PC-3 (cell line): ENCODE measurements around the gene GORASP1. TPM values are rescaled to one million over a fixed set of nuclear protein-coding genes. Genes with fewer than 3 reads are reported as not detected.

Source experiments
- ATAC-seq: fragments of 200-7000 bp; cut with Tn5 transposase; 2 replicates; pipeline ENCODE4 v1.9.1; 2020; ENCODE audit warnings: mild to moderate bottlenecking, moderate library complexity
- BruUV-seq: library from RNA; stranded (reverse); fragments of 400-500 nt; replicated peaks from 2 replicates; lab custom pipeline; 2021; lab: Mats Ljungman, UMichigan
- CTCF ChIA-PET: fragments of 300-600 bp; sonication (Branson Sonifier 250); formaldehyde crosslinking; loops from one replicate; lab custom pipeline; 2022; ENCODE audit warnings: antibody characterized with exemption; lab: Charles Lee
- POLR2A ChIA-PET: fragments of 300-600 bp; sonication (Branson Sonifier 250); formaldehyde crosslinking; loops from one replicate; lab custom pipeline; 2022; ENCODE audit warnings: antibody characterized with exemption; ENCODE audit not compliant: unreplicated experiment; lab: Charles Lee
- DNase-seq: peaks from one replicate; pipeline ENCODE4 v3.0.0-alpha.2; 2015
- H2AFZ ChIP-seq: fragments of 300-600 bp; sonication (generic); 2 replicates; pipeline ENCODE4 v1.6.0; 2016; ENCODE audit warnings: antibody characterized with exemption, low read length
- H3F3A ChIP-seq: fragments of 300-600 bp; sonication (generic); one replicate; pipeline ENCODE4 v1.6.0; 2017; ENCODE audit warnings: antibody characterized with exemption, low read length, control low read depth, mild to moderate bottlenecking; ENCODE audit not compliant: unreplicated experiment
- H3K27ac ChIP-seq: fragments of 300-600 bp; sonication (generic); 2 replicates; pipeline ENCODE4 v1.5.1; 2016; ENCODE audit warnings: mild to moderate bottlenecking, low read length
- H3K27me3 ChIP-seq: fragments of 300-600 bp; sonication (generic); 2 replicates; pipeline ENCODE4 v1.6.1; 2016; ENCODE audit warnings: low read length, mixed read lengths
- H3K36me3 ChIP-seq: fragments of 300-600 bp; sonication (generic); 2 replicates; pipeline ENCODE4 v1.6.1; 2016; ENCODE audit warnings: low read depth, mixed run types, low read length, mixed read lengths
- H3K4me1 ChIP-seq: fragments of 300-600 bp; sonication (generic); 2 replicates; pipeline ENCODE4 v1.5.1; 2016; ENCODE audit warnings: low read length; ENCODE audit not compliant: insufficient read depth
- H3K4me2 ChIP-seq: fragments of 300-600 bp; sonication (generic); 2 replicates; pipeline ENCODE4 v1.6.0; 2016; ENCODE audit warnings: low read length
- H3K4me3 ChIP-seq: fragments of 300-600 bp; sonication (generic); 2 replicates; pipeline ENCODE4 v1.5.1; 2016; ENCODE audit warnings: mild to moderate bottlenecking, low read length, mixed read lengths
- H3K79me2 ChIP-seq: fragments of 300-600 bp; sonication (generic); 2 replicates; pipeline ENCODE4 v1.6.1; 2017; ENCODE audit warnings: low read length, mixed read lengths
- H3K9ac ChIP-seq: fragments of 300-600 bp; sonication (generic); 2 replicates; pipeline ENCODE4 v1.6.0; 2016; ENCODE audit warnings: mild to moderate bottlenecking, low read length
- H3K9me2 ChIP-seq: fragments of 300-600 bp; sonication (generic); replicated peaks from 2 replicates; pipeline ENCODE4 v1.6.1; 2016; ENCODE audit warnings: mixed run types, low read length, mixed read lengths
- H3K9me3 ChIP-seq: fragments of 300-600 bp; sonication (generic); 2 replicates; pipeline ENCODE4 v1.6.1; 2016; ENCODE audit warnings: low read length, mixed read lengths
- H4K20me1 ChIP-seq: fragments of 300-600 bp; sonication (generic); 2 replicates; pipeline ENCODE4 v1.6.1; 2016; ENCODE audit warnings: low read length, mixed read lengths
- EZH2 ChIP-seq: fragments of 300-600 bp; sonication (generic); IDR thresholded peaks from one replicate; pipeline ENCODE4 v1.6.1; 2017; ENCODE audit warnings: antibody characterized with exemption, mild to moderate bottlenecking, low read length; ENCODE audit not compliant: unreplicated experiment
- EZH2phosphoT487 ChIP-seq: fragments of 300-600 bp; sonication (generic); IDR thresholded peaks from 2 replicates; pipeline ENCODE4 v1.6.1; 2018; ENCODE audit warnings: mild to moderate bottlenecking, antibody characterized with exemption, low read length, borderline replicate concordance
- intact Hi-C: fragments of 100-400 bp; cut with micrococcal nuclease; formaldehyde crosslinking; loops from 2 replicates; pipeline ENCODE4 v1.9.0; 2023
- total RNA-seq: library from RNA; depleted of rRNA; stranded (reverse); fragments of >200 nt; gene quantifications from 2 replicates; pipeline ENCODE4 v1.2.3, GENCODE V29; 2014
- TF ChIP-seq, protein P1 (sequence below): fragments of 300-600 bp; sonication (generic); conservative IDR thresholded peaks from 2 replicates; pipeline ENCODE4 v1.5.1; 2017; ENCODE audit warnings: antibody characterized with exemption, low read depth, mild to moderate bottlenecking, low read length

GORASP1 gene
- total RNA-seq, 1 experiment from 2014 or later = 47.4 TPM

DNA sequence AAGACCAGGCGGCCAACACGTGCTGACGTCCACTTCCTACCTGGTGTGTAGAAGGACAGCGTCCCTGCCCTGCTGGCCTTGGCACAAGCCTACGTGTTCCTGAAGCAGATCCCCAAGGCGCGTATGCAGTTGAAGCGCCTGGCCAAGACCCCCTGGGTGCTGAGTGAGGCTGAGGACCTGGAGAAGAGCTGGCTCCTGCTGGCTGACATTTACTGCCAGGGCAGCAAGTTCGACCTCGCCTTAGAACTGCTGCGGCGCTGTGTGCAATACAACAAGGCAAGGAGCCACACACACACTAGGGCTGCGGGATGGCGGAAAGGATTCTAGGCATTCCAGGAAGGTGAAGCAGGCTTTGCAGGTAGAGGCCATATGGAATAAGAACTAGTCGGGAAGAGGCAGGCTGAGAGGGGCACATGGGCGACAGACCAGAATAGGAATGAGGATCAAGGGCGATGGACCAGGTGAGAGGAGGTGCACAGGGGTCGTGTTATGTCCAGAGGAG, 30.1 kb upstream of the GORASP1 start:
- Histone ChIP-seq H3K9ac (no peak overlapping the region), H4K20me1 (peaks cover 19% of the 10 kb centered on the region), H3K4me3 (no peak overlapping the region), H3K27me3 (no peaks in the 10 kb centered on the region), H3K27ac (no peak overlapping the region), H3K4me2 (no peak overlapping the region), H3K4me1 (peaks cover 36% of the 10 kb centered on the region), H2AFZ (no peak overlapping the region), H3F3A (no peaks in the 10 kb centered on the region), H3K79me2 (peaks cover 11% of the 10 kb centered on the region), H3K36me3 (peaks cover 11% of the 10 kb centered on the region), H3K9me2 (no peaks in the 10 kb centered on the region), H3K9me3 (no peaks in the 10 kb centered on the region)
- ATAC-seq (no peak), DNase-seq (no peak)
- intact Hi-C loops = no loop called here
- no TSS peak for BruUV-seq
- POLR2A ChIA-PET = no interaction called here
- CTCF ChIA-PET = no interaction called here
- TF ChIP-seq, protein P1, sequence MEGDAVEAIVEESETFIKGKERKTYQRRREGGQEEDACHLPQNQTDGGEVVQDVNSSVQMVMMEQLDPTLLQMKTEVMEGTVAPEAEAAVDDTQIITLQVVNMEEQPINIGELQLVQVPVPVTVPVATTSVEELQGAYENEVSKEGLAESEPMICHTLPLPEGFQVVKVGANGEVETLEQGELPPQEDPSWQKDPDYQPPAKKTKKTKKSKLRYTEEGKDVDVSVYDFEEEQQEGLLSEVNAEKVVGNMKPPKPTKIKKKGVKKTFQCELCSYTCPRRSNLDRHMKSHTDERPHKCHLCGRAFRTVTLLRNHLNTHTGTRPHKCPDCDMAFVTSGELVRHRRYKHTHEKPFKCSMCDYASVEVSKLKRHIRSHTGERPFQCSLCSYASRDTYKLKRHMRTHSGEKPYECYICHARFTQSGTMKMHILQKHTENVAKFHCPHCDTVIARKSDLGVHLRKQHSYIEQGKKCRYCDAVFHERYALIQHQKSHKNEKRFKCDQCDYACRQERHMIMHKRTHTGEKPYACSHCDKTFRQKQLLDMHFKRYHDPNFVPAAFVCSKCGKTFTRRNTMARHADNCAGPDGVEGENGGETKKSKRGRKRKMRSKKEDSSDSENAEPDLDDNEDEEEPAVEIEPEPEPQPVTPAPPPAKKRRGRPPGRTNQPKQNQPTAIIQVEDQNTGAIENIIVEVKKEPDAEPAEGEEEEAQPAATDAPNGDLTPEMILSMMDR = no peak
- no peak for TF ChIP-seq EZH2
- TF ChIP-seq EZH2phosphoT487 = no peak

DNA sequence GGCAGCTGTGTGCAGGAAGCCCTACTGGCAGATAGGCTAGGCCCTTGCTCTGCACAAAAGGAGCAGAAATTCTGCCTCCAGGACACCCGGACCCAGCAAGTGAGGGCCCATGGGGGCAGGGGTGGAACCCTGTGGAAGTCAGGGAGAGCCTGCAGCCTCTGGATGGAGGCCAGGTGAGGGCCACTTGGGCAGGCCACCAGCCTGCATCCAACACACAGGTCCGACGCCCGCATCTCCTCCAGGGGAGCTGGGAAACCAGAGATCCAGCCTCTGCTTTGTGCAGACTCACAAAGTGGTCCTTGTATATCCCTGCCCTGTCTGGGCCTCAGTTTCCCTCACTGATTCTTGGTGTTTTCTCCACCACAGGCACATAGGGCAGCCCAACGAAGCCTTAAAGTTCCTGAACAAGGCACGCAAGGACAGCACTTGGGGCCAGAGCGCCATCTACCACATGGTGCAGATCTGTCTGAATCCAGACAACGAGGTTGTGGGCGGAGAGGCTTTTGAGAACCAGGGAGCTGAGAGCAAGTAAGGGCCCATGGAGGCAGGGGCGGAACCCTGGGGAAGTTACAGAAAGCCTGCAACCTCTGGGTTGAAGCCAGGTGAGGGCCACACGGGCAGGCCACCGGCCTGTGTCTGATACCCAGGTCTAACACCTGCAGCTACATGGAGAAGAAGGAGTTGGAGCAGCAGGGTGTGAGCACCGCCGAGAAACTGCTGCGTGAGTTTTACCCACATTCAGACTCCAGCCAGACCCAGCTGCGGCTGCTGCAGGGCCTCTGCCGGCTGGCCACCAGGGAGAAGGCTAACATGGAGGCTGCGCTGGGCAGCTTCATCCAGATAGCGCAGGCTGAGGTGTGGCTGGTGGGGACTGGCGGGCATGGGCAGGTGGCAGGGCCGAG, 29.4 kb upstream of the GORASP1 start:
- CTCF ChIA-PET = no interaction called here

More for the DNA sequence above, 29.4 kb upstream of the GORASP1 start:
- intact Hi-C loops = no loop called here
- Histone ChIP-seq H3K4me2 (no peak overlapping the region), H3K4me3 (no peak overlapping the region), H3K79me2 (0 out of 2 replicates have a peak, but pooled peaks cover 7% of the 10 kb centered on the region), H3F3A (no peaks in the 10 kb centered on the region), H4K20me1 (peaks cover 12% of the 10 kb centered on the region), H3K9me2 (no peaks in the 10 kb centered on the region), H3K4me1 (peaks cover 35% of the 10 kb centered on the region), H3K27ac (no peak overlapping the region), H3K36me3 (peaks cover 5% of the 10 kb centered on the region; the same call in 1 of the 2 replicates), H3K9ac (no peak overlapping the region), H3K9me3 (no peaks in the 10 kb centered on the region), H2AFZ (no peak overlapping the region), H3K27me3 (no peaks in the 10 kb centered on the region)
- TF ChIP-seq, protein P1 = no peak
- TF ChIP-seq EZH2phosphoT487 = no peak
- POLR2A ChIA-PET = no interaction called here
- ATAC-seq (no peak), DNase-seq (no peak)
- no TSS peak for BruUV-seq
